GM12865 (cell line): ENCODE results near the gene SMIM35.

Experiments
- DNase-seq: peaks from one replicate; pipeline ENCODE4 v3.0.0; 2010; ENCODE audit warnings: low read depth
- H3K4me3 ChIP-seq: 2 replicates; pipeline ENCODE4 v1.5.1; 2011; ENCODE audit warnings: mild to moderate bottlenecking, low read depth, low read length, control low read depth
- TF ChIP-seq, protein P1 (sequence below): IDR thresholded peaks from 2 replicates; pipeline ENCODE4 v1.5.1; 2011; ENCODE audit warnings: low read length, control low read depth, low read depth, inconsistent platforms; ENCODE audit not compliant: insufficient read depth; ENCODE audit errors: missing control alignments

The SMIM35 gene

DNA sequence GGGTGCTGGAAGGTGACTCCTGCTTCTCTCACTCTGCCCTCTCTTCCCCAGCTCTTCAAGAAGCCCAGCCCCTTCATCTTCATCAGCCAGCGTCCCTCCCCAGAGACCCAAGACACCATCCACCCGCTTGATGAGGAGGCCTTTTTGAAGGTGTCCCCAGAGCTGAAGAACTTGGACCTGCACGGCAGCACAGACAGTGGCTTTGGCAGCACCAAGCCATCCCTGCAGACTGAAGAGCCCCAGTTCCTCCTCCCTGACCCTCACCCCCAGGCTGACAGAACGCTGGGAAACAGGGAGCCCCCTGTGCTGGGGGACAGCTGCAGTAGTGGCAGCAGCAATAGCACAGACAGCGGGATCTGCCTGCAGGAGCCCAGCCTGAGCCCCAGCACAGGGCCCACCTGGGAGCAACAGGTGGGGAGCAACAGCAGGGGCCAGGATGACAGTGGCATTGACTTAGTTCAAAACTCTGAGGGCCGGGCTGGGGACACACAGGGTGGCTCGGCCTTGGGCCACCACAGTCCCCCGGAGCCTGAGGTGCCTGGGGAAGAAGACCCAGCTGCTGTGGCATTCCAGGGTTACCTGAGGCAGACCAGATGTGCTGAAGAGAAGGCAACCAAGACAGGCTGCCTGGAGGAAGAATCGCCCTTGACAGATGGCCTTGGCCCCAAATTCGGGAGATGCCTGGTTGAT is 88.0 kb downstream of the SMIM35 start:
- H3K4me3 ChIP-seq: no peak overlapping the region
- TF ChIP-seq, protein P1, sequence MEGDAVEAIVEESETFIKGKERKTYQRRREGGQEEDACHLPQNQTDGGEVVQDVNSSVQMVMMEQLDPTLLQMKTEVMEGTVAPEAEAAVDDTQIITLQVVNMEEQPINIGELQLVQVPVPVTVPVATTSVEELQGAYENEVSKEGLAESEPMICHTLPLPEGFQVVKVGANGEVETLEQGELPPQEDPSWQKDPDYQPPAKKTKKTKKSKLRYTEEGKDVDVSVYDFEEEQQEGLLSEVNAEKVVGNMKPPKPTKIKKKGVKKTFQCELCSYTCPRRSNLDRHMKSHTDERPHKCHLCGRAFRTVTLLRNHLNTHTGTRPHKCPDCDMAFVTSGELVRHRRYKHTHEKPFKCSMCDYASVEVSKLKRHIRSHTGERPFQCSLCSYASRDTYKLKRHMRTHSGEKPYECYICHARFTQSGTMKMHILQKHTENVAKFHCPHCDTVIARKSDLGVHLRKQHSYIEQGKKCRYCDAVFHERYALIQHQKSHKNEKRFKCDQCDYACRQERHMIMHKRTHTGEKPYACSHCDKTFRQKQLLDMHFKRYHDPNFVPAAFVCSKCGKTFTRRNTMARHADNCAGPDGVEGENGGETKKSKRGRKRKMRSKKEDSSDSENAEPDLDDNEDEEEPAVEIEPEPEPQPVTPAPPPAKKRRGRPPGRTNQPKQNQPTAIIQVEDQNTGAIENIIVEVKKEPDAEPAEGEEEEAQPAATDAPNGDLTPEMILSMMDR: no peak
- DNase-seq: no peak

DNA sequence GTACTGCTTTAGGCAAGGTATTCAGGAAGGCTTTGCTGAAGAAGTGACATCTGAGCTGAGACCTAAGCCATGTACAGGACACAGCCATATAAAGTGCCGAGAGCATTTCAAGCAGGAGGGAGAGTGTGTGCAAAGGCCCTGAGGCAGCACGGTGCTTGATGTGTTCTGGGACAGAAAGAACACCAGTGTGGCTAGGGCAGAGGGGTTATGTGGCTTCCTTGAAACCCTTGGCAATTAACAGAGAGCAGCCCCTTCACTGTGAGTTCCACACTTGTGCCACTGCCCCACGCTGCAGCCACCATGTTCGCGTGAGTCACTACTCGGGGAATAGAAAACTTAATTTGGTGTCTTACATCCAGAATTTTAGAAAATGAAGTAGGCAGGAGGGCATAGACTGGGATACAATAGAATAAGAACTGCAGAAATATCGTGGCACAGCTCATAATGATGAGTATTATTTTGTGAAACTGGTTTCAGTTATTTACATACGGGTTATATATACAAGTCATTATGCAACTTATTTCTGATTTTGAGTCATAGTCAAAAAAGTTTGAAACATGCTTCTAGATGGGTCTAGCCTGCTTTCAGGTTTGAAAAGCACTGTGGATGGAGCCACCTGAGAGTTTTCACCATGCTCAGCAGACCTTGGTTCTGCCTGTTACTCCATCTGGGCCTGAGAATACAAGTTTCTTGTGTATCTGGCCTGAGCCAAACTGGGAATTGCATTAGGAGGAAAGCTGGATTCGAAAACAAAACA is 88.8 kb downstream of the SMIM35 start:
- TF ChIP-seq, protein P1: no peak
- H3K4me3 ChIP-seq: no peak overlapping the region
- DNase-seq: peak; percentile 85

DNA sequence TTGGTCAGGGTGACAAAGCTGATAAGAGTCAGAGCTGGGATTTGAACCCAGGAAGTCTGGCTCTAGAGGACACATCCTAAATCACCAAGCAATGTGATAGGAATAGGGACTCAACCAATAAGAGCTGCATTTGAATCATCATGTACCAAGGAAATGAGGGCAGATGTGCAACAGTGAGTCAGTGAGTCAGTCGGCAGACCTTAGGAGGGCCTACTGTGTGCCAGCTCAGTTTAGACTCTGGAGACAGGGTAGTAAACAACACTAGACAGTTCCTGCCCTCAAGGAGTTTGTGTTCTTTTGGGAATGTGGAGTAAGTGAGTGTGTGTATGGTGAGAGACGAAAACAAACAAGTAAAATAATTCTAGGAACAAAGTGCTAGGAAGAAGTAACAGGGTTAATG is 89.4 kb downstream of the SMIM35 start:
- no peak for DNase-seq
- TF ChIP-seq, protein P1: no peak
- no peak overlapping the region for H3K4me3 ChIP-seq

DNA sequence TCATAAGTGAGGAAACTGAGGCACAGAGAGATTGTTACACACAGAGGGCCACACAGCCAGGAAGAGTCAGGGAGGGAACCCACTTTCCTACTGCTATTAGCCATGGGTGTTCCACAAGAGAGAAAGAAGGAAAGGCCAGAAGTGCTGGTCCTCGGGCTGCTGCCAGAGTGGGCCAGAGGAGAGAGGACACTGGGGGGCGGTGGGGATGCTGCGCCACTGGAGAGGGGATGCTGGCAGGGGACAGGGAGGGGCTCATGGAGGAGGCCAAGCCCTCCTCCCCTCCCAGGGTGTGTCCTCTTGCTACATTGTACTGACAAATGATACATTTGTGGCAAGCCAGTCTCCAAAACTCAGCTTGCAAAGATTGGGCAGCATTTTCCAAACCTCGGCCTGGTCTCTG is 90.7 kb downstream of the SMIM35 start:
- no peak for DNase-seq
- H3K4me3 ChIP-seq: no peak overlapping the region
- TF ChIP-seq, protein P1: no peak

DNA sequence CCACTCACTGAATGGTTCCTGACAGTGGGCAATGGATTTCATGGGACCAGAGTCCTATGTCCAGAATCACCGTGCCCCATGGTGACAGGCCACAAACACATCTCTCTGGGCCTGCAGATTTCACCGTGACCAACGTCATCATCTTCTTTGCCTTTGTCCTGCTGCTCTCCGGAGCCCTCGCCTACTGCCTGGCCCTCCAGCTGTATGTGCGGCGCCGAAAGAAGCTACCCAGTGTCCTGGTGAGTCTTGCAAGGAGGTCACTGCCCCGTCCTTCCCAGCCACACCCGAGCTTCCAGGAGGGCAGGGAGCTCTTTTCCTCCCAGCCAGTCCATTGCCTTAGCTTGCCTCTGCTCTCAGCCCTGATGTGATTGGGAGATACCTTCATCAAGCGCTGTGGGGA is 91.3 kb downstream of the SMIM35 start:
- TF ChIP-seq, protein P1: no peak
- no peak for DNase-seq
- H3K4me3 ChIP-seq: no peak overlapping the region

DNA sequence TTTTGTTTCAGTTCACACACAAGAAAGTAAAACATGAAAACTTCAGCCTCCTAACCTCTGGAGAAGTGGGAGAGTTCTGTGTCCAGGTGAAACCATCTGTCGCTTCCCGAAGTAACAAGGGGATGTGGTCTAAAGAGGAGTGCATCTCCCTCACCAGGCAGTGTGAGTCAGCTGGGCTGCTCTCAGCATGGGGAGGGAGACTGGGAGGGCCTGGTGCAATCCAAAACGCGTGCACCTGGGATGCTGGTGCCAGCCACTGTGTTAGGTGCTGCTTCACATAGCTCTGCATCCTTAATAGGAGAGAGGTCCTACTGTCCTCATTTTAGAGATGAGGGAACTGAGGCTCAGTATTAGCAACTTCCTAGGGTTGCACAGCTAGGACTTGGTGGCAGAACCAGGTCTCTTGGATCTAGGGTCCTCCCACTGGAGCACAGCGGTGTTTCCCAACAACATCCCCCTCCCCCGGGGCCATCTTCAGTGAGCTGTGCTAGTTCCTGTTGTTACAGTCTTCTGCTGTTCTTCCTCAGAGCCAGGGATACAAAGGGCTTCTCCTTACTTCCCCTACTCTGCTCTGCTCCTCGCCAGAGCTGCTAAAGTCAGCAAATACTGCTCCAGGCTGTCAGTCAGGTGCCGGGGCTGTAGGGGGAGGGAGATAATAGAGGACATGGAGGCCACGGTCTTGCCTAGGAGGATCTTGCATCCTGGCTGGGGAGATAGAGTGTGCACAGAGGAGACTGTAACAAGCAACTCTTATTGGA is 92.6 kb downstream of the SMIM35 start:
- no peak for DNase-seq
- H3K4me3 ChIP-seq: no peak overlapping the region
- TF ChIP-seq, protein P1: no peak
